Measurements from ENCODE around the gene SMOC1.

SMOC1 gene

GRCh38 chr14:69863083-69863482 is 16.1 kb upstream of the SMOC1 start:
- DNase-seq: no peak

DNA sequence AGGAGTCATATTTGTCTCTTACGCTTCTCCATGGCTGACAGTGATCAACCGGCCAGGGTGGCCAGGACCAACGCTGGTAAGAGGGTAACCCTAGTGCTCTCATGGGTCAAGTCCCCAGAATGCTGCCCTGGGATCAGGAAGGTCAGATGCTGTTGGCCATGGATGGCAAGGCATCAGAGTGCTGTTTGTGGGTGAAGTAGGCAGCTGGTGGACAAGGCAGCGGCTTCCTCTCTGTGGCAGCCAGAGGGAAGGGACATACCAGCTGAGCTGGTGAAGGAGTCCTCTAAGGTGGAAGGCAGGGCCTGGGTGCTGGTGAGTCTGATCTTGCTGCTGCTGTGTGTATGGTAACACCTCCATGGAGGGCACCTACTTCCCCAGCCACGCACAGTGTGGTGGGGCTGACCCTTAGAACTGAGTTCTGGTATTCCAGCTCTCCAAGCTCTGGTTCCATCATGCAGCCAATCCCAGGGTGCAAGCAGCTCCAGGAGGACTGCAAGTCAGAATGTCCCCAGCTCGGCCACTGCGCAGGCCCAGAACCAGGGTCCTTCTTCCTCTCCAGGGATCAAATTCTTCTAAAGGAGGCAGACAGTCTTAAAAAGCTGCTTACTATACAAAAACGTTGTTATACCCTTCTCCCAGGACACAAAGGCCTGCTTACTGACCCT is 13.4 kb upstream of the SMOC1 start:
- DNase-seq: no peak

DNA sequence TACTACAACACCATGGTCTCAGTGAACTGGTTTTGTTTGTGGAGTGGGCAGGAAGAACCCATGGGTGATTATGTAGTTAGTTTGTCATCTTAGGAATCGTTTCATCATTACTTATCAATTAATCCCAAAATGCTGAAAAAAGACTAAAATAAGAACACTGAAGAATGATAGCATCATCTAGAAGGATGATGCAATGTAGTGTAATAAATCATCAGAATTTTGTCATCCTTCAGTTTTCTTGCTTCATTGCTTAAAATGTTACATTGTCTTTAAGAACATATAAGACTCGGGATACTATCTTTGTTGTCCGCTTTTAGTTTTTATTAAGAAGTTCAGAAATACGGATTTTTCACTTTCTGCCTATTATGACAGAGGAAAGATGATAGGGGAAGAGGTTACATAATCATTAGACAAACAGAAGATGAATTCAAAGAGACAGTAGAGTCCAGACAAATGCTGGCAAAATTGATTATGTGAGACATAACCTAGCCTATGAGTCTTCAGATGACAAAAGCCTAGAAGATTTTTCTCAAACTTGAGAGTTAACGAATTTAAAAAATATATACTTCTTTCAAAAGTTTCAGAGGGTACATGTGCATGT is 10.8 kb upstream of the SMOC1 start:
- DNase-seq: no peak

DNA sequence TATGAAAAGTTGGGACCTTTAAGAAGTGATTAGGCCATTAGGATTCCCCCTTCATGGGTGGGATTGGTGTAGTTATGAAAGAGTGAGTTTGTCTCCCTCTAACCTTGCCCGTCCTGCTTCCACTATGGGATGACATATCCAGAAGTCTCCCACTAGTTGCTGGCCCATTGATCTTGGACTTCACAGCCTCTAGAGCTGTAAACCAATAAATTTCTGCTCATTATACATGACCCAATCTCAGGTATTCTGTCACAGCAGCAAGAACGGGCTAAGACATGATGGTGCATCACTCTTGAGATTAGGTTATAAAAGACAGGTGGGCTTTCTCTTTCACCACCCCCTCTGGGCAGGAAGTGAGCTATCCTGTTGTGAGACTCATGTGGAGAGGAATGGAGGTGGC is 8.6 kb upstream of the SMOC1 start:
- DNase-seq: no peak

- no peak for DNase-seq
These were observed 5.1 kb upstream of the SMOC1 start for GRCh38 chr14:69873877-69874780.

GRCh38 chr14:69876221-69876847 is 2.9 kb upstream of the SMOC1 start:
- no peak for DNase-seq

DNA sequence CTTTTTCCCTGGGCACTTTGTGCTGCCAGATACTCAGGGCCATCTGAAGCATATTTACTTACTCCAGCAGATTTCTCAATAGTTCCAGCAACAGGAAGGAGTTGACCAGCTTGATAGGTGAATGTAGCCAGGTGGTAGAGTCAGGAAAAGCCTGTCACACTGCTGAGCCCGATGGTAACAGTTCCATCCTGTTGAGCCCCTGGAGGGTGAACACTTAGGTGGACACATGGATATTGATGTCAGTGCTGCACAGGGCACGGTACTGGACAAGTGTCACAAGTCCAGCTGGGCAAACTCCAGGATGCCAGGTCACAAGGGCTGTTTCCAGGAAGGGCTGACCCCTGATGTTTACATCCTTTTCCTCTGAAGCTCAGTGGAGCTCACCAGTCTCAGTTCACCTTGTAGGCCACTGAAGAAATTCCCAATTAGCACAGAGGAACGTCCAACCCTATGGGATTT is 2.3 kb upstream of the SMOC1 start:
- DNase-seq: no peak

DNA sequence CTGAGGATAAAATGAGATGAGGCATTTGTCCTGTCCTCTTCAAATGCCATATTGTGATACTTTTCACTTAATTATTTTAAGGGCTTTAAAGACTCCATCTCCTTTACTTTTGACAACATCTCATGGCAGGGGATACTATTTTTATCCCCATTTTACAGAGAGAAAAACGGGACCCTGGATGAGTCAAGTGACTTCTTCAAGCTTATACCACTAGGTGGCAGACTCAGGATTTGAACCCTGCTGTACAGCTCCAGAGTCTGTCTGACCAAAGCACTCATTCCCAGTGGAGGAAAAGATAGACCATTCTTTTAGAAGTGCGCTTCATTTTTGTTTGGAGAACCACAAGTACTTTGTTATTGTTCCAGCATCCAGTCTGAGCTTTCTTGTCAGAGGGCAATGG is 1.7 kb upstream of the SMOC1 start:
- DNase-seq: peak in 7 of 56 donors; percentile 5 to 43 (median 18)

DNA sequence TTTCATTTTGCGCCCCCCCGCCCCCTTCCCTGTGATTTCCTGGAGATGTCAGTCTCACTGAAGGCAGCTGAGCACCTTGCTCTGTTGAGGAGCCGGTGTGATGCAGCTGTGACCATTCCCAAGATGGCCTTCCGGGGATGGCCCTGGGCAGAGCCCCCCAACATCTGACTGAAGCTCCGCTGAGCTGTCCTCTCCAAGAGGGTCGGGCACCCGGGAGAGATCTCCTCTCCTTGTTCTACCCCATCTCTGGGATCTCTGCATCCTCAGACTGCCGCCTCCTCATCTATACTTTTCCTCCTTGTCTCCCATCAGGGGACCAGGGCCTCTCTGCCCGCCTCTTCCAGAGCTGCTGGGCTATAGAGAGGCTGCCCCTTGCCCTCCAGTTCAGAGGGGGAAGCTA is 965 bp upstream of the SMOC1 start:
- no peak for DNase-seq

DNA sequence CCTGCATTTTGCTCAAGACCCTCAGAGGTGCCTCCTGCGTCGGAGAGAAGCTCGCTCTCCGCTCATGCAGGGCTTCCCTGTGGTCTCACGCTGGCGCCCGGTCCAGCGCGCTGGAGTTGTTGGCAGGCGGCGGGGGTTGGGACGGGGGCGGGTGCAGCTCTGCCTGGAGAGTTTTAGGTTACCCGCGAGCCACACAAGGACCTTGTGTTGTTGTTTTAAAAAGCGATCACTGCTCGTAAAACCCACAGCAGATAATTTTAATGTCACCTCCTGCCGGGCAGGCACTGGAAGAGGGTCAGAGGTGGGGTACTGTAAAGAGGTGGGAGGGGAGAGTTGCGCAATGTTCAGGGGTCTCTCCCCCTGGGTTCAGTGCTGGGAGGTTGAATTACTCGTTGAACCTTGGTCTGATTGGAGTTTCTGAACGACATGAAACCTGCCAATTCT is 850 bp downstream of the SMOC1 start:
- peak in 4 of 56 donors; percentile 7 to 21 (median 14) for DNase-seq

DNA sequence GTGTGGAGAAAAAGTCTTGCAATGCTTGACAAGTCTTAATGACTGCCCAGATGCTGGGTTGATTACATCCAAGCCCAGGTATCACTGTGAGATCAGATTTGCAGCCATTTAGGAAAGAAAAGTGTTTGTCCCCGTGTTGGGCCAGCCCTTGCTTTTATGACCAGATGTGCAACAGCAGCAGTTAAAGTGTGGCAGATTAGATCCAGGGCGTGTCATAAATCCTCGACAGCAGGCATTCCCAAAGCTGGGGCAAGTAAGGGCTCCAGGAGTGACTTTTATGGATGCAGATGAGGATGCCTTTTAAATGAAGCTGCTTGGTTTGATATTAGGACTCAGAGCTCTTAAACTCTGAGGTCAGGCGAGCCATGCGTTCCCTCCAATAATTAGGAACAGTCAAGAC is 1.7 kb downstream of the SMOC1 start:
- DNase-seq: no peak

- DNase-seq: no peak
These were observed 3.1 kb downstream of the SMOC1 start for GRCh38 chr14:69882116-69882864.

- DNase-seq: no peak
These were observed 3.7 kb downstream of the SMOC1 start for GRCh38 chr14:69882915-69883314.

DNA sequence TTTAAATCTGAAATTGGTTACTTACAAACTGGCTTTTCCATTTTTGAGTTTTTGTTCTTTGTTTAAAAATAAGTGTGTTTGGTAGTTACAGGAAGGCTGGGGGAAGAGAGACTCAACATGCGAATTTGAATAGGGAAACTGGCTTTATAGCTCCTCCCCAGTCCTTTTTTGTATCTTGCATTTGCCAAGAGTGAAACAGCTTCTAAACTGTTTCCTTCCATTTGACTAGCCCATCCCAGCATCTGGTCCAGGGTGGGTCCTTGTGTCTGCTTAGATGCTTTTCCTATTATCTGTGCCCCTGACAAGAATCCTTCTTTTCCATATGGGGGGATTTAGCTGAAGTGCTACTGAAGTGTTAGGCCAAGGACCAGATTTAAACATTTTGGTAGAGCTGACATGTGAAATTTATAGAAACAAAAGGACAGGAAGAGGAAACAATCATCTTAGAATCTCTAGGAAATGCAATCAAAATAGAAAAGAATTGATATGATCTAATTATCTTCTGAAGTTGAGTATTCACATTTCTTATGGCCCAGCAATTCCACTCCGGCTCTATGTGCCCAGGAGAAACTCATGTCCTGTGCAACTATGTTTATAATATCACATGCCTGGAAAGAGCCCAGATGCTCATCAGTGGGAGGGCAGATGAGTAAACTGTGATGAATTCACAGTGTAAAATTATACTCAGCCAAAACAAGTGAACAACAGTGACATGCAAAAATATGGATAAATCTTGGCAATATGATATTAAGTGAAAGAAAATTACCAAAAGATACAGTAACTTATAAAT is 7.4 kb downstream of the SMOC1 start:
- DNase-seq: peak in 2 of 56 donors; percentile 5 to 10

DNA sequence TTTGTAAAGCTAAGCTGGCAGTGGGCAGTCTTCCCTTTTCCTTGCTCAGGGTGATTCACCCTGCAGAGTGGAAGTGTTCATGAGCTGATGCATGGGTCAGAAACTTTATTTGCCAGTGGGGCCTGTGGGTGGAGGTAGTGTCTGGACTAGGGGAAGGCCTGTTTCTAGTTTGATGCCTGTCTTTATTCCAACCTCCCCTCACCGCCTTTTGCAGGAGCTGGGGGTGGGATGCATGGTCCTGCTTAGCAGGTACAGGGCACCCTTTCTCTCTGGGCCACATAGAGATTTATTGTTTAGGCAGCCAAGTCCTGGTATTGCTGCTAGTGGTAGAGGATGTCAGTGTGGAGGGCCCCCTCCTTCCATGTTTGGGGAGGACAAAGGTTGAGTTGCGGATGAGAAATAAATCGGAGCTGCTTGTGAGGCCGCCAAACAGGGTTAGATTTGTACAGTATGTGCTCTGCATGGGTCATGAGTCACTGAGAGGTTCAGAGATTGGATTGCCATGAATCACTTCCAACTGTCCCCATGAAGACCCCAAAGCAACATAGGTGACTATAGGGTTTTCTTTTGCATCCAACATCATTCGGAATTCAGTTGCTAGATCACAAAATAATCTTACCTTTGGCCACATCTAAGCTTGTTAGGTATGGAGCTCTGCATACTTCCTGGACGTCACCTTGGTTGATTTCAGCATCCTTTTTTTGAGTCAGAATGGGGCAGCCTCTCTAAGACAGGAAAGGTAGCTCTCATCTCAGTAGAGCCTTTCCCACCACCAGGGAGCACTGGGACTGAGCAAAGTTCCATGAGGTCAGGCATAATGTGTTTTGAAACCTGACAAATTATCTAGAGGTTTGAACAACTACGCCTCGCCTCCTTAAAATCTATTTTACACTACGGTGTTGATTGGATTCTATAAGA is 8.8 kb downstream of the SMOC1 start:
- no peak for DNase-seq

- peak in 7 of 56 donors; percentile 10 to 48 (median 22) for DNase-seq
These were observed 12.2 kb downstream of the SMOC1 start for GRCh38 chr14:69891422-69891821.

- no peak for DNase-seq
These were observed 15.9 kb downstream of the SMOC1 start for GRCh38 chr14:69895109-69895508.

DNA sequence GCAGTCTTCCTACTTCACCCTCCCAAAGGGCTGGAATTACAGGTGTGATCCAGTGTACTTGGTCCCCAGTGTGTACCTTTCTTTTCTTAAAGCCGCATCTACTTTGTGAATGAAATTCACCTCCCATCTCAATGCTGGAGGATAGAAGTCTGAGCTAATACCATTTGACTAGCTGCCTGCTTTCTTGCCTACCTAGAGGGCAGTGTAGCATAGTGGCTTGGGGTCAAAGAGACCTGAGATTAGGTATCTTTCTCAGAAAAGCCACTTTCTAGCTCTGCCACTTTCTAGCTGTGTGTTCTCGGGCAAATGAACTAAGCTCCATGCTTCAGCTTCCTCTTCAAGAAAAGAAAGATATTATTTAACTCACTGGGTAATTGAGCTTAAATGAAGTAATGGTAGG is 16.9 kb downstream of the SMOC1 start:
- DNase-seq: no peak

DNA sequence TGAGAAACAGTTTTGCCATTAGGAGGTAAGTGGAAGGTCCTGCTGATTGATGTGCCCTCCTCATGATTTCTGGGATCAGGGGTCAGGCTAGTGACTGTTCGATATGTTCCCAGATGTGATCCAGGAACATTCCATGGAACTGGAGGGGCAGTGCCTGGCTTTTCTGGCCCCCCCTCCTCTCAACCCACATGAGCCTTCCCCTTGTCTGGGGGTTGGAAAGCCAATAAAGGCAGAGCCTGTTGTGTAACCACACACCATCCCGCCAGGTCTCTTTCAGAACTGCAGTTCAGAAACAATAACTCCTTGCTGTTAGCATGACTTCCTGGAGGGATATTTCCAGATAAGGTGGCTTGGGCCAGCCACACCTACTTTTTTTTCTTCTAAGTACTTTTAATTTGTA is 17.8 kb downstream of the SMOC1 start:
- no peak for DNase-seq
